Stimulated activated memory B cell treated with anti-CD40 and anti-IgM and Interleukin-4, amounts not matched to agents 10 μg/mL and 1 μg/mL and 100 μg/mL, for 72 hours (primary cell): Measurements from ENCODE around the gene NCKAP5.
"Not testable (repeated sequence)": the region's sequence is repeated elsewhere in the genome, so short reads cannot be mapped to it uniquely, and the experiment has no call there.

Experiments used
- ATAC-seq: fragments of 150-1000 bp; cut with Tn5 transposase; 2 replicates; pipeline ENCODE4 v1.10.0; 2021
- H3K27ac Mint-ChIP-seq: one replicate; pipeline ENCODE4 v1.8.0; 2022; ENCODE audit warnings: mild to moderate bottlenecking, mixed read lengths
- H3K27me3 Mint-ChIP-seq: one replicate; pipeline ENCODE4 v1.8.0; 2022; ENCODE audit warnings: mixed read lengths
- H3K36me3 Mint-ChIP-seq: one replicate; pipeline ENCODE4 v1.8.0; 2022; ENCODE audit warnings: mixed read lengths
- H3K4me1 Mint-ChIP-seq: one replicate; pipeline ENCODE4 v1.8.0; 2022; ENCODE audit warnings: mixed read lengths
- H3K4me3 Mint-ChIP-seq: one replicate; pipeline ENCODE4 v1.8.0; 2022; ENCODE audit warnings: mild to moderate bottlenecking, moderate library complexity, mixed read lengths
- H3K9me3 Mint-ChIP-seq: one replicate; pipeline ENCODE4 v1.8.0; 2022; ENCODE audit warnings: mixed read lengths

Gene NCKAP5

DNA sequence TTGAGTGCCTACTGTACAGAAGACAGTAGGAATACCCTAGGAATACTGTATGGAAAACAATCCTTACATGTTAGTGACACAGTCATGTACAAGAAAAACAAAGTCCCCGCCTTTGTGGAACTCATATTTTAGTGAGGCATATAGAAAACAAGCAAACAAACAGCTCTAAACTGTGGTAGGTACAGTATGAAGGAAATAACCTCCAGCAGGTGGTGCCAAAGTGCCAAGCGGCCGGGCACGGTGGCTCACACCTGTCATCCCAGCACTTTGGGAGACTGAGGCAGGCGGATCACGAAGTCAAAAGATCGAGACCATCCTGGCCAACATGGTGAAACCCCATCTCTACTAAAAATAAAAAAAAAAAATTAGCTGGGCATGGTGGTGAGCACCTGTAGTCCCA, 48.6 kb downstream of the NCKAP5 start:
- not testable (repeated sequence) for H3K4me1 Mint-ChIP-seq, H3K4me3 Mint-ChIP-seq, H3K36me3 Mint-ChIP-seq, H3K9me3 Mint-ChIP-seq, H3K27ac Mint-ChIP-seq, ATAC-seq, H3K27me3 Mint-ChIP-seq

DNA sequence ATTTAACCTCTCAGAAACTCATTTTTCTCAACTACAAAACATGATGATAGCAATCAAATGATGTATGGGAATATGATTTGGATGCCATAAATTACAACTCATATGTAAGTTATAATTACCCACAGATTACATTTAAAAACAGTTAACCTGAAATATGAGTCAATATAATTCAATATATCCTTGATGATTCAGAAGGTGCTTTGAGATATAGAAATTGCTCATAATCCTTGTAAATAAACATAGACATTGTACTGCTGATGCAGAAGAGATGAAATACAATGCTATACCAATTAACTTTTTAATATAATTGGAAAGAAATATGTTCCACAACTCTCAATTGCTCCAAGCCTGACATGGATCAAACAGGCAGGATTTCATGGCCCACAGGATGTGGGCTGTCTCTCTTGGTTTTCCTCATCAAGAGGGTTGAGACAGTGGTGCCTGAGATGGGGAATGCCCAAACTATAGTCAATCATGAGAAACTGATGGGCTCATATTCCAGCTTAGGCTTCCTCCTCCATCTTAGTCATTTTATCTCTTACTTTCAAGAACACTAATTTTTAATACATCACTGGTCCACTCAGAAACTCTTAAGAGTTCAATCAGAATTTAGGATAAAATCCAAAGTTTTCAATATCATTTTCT, 49.4 kb downstream of the NCKAP5 start:
- no peak for ATAC-seq
- Mint-ChIP-seq H3K36me3 (no peaks in the 10 kb centered on the region), H3K9me3 (no peaks in the 10 kb centered on the region), H3K27ac (no peak overlapping the region), H3K4me3 (no peak overlapping the region), H3K27me3 (no peaks in the 10 kb centered on the region), H3K4me1 (no peaks in the 10 kb centered on the region)

DNA sequence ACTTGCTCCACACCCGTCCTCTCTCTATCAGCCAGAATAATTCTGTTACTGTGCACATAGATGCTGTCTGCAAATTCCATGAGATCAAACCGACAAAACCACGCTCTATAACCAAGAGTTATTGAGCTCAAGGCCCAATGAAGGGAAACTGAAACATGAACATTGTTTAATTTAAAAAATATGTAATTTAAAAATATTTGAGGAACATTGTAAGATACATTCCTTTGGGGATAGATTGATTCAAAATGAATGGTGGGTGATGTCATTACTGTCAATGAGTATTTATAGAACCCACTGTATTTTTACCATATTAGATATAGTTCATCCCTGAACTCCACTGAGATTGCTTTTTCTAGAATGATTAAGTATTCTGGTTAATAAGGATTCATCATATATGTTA, 50.4 kb downstream of the NCKAP5 start:
- no peak overlapping the region for H3K27ac Mint-ChIP-seq
- H3K27me3 Mint-ChIP-seq, result no peaks in the 10 kb centered on the region
- H3K36me3 Mint-ChIP-seq, result no peaks in the 10 kb centered on the region
- no peak for ATAC-seq
- H3K4me3 Mint-ChIP-seq, result no peak overlapping the region
- no peaks in the 10 kb centered on the region for H3K9me3 Mint-ChIP-seq
- no peaks in the 10 kb centered on the region for H3K4me1 Mint-ChIP-seq

DNA sequence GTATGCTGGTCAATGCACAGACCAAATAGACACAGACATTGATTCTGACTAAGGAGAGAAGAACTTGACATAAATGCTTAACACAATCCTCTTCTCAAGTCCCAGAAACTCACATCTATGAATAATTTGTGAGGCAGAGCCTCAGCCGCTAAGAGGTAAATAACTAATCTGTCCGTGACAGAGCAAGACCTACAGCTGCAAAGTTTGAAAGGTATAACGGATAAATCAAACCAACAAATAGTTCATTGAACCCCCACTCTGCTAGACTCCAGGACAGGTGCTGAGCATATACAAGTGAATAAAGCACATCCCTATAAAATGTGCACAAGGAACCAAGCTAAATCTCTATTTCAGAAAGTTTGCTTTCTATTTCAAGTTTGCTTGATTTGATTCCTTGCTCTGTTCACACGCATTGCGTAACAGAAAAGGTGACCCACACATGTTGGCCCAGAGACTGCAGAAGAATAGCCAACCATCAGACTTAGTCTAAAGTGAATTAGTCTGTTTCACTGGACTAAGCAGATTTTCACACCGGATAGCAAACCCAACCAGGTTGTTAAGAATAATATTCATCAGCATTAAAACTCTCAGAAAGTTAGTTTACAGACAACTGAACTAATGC, 51.7 kb downstream of the NCKAP5 start:
- Mint-ChIP-seq H3K4me1 (no peaks in the 10 kb centered on the region), H3K9me3 (no peaks in the 10 kb centered on the region), H3K4me3 (no peak overlapping the region), H3K36me3 (no peaks in the 10 kb centered on the region), H3K27ac (no peak overlapping the region), H3K27me3 (no peaks in the 10 kb centered on the region)
- ATAC-seq, result no peak

DNA sequence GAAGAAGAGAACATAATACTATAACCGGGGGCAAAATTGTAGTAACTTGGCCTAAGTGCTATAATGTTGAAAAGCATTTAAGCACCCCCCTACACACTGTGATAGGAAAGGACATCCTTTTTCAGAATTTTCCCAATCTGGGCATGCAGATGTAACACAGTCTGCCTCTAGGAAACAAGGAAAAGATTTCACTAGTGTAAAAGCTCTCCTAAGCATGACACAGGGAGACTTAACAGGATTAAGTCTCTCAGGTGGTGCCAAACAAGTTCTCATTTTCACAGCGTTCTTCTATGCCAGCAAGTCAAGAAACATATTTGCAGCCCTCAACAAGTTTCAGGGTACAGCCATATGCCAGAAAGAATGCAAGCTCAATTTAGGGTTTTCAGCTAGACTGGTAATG, 53.0 kb downstream of the NCKAP5 start:
- Mint-ChIP-seq H3K27ac (no peak overlapping the region), H3K36me3 (no peaks in the 10 kb centered on the region), H3K27me3 (no peaks in the 10 kb centered on the region), H3K4me1 (no peaks in the 10 kb centered on the region), H3K4me3 (no peak overlapping the region), H3K9me3 (no peaks in the 10 kb centered on the region)
- no peak for ATAC-seq

DNA sequence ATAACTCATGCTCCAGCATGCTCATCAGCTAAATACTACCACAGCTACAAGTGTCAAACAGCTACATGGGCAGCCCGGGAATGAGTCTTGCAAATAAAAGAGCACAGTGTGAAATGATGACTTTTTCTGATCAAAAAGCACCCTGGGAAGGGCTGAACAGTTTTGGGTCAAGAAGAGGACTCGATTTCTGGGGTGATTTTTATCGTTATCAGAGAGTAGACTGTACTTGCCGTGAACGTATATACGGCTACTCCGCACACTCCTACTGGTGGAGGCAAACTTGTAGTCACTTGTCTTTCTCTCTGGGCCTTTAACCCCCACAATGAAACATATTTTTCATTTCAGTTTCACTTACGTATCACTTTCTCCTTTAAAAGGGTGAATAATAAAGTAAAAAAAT, 54.4 kb downstream of the NCKAP5 start:
- Mint-ChIP-seq H3K4me3 (no peak overlapping the region), H3K9me3 (no peaks in the 10 kb centered on the region), H3K27me3 (no peaks in the 10 kb centered on the region), H3K27ac (no peak overlapping the region), H3K36me3 (no peaks in the 10 kb centered on the region), H3K4me1 (no peaks in the 10 kb centered on the region)
- ATAC-seq, result no peak

DNA sequence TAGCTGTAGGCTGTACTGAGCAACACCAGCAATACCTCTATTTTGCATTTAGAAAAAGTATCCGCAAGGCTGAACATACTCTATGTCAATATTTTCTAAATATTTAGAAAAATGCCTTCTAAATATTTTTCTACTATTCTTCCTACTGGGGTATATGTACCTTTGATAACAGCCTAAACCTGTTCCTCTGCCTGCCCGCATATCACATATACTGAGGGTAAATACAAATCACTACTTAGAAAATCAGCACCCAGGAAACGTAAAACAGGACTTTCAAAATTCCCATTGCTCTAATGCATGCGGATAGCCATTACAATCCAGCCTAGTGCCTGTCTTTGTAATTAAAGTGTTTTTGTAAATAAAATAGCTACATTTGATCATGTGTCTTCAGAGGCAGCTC, 56.1 kb downstream of the NCKAP5 start:
- H3K27me3 Mint-ChIP-seq, result no peaks in the 10 kb centered on the region
- no peaks in the 10 kb centered on the region for H3K4me1 Mint-ChIP-seq
- ATAC-seq, result no peak
- H3K36me3 Mint-ChIP-seq, result no peaks in the 10 kb centered on the region
- H3K9me3 Mint-ChIP-seq, result no peaks in the 10 kb centered on the region
- no peak overlapping the region for H3K27ac Mint-ChIP-seq
- H3K4me3 Mint-ChIP-seq, result no peak overlapping the region

DNA sequence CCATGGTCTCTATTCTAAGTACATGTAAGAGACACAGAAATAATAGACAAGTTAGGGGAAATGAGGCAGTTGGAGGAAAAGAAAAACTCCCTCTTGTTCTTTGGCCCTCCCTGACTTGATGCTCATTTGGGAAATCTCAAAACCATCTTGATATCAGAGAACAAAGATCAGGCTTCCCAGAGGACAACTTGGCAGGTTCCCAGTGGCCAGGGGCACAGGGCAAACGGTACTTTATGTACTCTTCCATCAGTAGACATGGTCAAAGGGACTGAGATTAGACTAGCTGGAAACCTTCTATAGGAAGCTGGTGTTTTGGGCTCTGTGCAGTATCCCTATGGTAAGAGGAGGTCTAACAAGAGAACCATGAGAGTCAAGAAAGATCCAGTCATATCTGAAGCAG, 56.6 kb downstream of the NCKAP5 start:
- Mint-ChIP-seq H3K4me3 (no peak overlapping the region), H3K9me3 (no peaks in the 10 kb centered on the region), H3K4me1 (no peaks in the 10 kb centered on the region), H3K36me3 (no peaks in the 10 kb centered on the region), H3K27ac (no peak overlapping the region), H3K27me3 (no peaks in the 10 kb centered on the region)
- ATAC-seq, result no peak

DNA sequence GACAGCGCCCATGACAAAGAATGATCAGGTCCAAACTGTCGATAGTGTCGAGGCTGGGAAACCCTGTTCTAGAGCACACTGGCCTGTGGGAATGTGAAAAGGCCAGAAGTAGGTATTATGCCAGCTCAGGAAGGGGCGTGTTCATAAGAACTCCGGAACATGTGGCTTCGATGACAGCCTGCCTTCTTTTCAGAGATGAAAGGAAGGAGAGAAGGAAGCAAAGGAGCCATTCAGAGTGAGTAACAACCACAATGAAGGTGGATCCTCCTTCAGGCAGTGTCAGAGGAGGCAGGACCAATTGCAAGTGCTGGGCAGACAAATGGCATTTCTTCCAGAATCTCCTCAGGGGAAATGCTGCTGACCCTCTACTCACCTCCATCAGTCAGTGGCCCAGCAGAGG, 58.5 kb downstream of the NCKAP5 start:
- no peaks in the 10 kb centered on the region for H3K27me3 Mint-ChIP-seq
- no peak overlapping the region for H3K4me3 Mint-ChIP-seq
- no peaks in the 10 kb centered on the region for H3K36me3 Mint-ChIP-seq
- no peaks in the 10 kb centered on the region for H3K9me3 Mint-ChIP-seq
- H3K4me1 Mint-ChIP-seq, result no peaks in the 10 kb centered on the region
- no peak overlapping the region for H3K27ac Mint-ChIP-seq
- no peak for ATAC-seq

DNA sequence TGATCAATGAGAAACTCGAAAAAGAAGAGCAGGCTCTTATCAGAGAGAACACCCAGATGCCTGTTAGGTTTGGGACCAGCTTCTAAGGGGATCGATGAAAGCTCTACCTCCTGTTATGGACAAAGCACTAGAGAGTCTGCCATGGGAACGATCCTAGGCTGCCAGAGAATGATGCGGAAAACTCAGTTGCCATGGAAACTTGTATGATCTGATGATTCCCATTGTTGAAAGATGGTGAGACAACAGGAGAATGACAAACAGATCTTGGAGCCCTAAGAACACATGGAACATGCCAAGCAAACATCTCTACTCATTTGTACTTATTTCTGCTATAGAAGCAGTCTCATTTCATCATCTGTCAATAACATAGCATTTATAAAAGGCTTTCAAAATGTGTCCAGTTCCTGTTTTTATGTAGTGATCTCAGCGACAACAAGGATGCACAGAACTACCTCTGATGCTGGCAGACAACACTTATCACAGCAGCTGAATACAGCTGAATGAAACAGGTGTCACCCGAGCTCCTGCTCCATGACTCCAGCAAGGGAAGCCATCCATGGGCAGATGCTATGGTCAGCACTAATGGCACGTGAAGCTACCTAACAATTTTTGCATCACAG, 59.6 kb downstream of the NCKAP5 start:
- H3K4me1 Mint-ChIP-seq, result no peaks in the 10 kb centered on the region
- H3K36me3 Mint-ChIP-seq, result no peaks in the 10 kb centered on the region
- H3K4me3 Mint-ChIP-seq, result no peak overlapping the region
- H3K9me3 Mint-ChIP-seq, result no peaks in the 10 kb centered on the region
- ATAC-seq, result no peak
- no peaks in the 10 kb centered on the region for H3K27me3 Mint-ChIP-seq
- H3K27ac Mint-ChIP-seq, result no peak overlapping the region

DNA sequence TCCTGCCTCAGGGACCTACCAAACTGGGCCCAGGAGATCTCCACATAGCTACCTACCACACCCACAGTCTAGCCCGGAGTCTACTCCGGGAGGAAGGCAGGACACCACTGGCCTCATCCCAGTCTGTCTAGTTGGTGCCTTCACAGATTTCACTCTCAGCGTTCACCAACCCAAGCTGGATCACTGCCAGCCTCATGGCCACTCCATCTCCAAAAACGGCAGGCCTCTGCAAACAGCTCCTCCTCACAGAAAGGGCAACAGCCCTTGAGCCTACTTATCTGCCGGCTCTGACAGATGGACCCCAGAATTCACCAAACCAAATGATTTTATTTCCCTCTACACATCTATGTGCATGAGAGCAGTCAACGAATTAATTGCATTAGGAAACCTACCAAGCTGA, 61.3 kb downstream of the NCKAP5 start:
- H3K4me3 Mint-ChIP-seq, result no peak overlapping the region
- H3K4me1 Mint-ChIP-seq, result no peaks in the 10 kb centered on the region
- no peaks in the 10 kb centered on the region for H3K36me3 Mint-ChIP-seq
- no peak for ATAC-seq
- no peak overlapping the region for H3K27ac Mint-ChIP-seq
- H3K9me3 Mint-ChIP-seq, result no peaks in the 10 kb centered on the region
- no peaks in the 10 kb centered on the region for H3K27me3 Mint-ChIP-seq

DNA sequence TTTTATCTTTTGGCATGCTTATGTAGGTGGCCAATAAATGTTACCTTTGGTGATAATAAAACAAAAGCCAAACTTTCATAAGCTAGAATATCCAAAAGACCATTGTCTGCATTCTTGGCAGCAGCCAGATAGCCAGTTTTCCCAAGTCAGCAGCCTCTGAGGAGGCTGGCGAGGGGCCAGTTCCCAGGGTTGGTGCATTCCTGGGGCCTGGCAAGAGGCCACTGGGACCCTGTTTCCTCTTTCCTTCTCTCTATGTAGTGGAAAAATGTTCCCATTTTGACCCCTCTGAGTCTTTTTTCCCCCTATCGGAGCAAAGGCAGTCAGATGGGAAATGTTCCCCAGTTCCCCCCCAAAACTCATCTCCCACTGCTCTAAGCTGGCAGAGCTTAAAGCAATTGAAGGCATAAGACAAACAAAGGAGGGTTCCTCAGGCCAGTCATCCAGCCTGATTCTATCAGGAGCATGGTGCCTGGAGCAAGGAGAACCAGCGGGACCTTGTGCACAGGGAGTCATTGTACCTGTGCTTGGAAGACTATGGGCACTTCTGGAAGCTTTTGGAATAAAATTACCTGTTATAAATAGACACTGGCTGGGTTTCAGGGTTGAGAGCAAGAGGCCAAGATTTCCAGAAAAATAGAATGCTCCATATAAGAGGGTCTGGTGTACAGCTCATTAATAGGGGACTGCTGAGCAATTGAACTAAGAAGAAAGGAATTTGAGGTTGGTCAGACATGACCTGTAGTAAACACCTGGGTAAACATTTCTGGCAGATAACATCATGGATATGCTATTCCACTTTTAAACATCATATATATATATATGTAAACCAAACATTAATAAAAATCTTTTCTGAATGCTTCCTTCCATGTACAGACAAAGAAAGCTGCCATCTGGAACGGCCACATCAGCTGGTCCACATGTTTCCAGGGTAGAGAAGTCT, 63.4 kb downstream of the NCKAP5 start:
- H3K4me1 Mint-ChIP-seq, result no peaks in the 10 kb centered on the region
- H3K27me3 Mint-ChIP-seq, result no peaks in the 10 kb centered on the region
- ATAC-seq, result no peak
- H3K36me3 Mint-ChIP-seq, result no peaks in the 10 kb centered on the region
- no peak overlapping the region for H3K4me3 Mint-ChIP-seq
- no peak overlapping the region for H3K27ac Mint-ChIP-seq
- H3K9me3 Mint-ChIP-seq, result no peaks in the 10 kb centered on the region

DNA sequence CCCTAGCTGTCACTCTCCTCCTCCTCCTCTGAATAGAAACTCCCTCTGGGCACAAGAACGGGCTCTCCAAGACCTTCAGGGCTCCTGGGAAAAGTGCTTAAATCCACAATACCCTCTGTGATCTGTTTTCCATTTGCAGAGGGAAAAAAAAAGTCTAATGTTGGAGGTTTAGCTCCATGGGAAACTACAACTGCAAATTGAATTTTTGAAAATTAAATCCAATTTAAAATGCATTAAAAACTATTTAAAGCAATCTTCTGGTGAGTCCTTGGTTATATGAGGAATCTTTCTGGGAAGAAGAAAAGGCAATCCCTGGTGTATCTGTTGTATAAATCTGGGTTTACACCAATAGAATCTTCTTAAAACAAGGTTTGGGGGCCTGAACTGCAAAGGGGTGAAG, 64.3 kb downstream of the NCKAP5 start:
- ATAC-seq, result no peak
- Mint-ChIP-seq H3K27me3 (no peaks in the 10 kb centered on the region), H3K9me3 (no peaks in the 10 kb centered on the region), H3K27ac (no peak overlapping the region), H3K4me3 (no peak overlapping the region), H3K4me1 (no peaks in the 10 kb centered on the region), H3K36me3 (no peaks in the 10 kb centered on the region)

DNA sequence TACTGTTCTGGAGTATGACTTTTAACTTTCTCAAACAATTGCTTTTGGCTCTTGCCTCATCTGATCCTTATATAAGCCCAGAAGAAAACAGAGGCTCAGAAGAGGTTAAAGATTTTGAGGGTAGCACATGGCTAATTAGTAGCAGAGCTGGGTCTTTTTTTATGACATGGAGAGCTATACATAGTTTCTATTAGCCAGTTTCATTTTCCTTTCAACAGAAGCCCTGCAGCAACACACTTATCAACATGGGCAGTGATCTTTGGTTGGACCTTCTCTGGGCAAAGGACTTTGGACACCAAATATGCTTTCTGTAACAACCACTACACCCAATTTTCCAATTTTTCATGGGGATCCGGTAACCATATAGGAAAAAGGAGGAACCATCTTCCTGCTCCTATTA, 64.9 kb downstream of the NCKAP5 start:
- Mint-ChIP-seq H3K36me3 (no peaks in the 10 kb centered on the region), H3K4me3 (no peak overlapping the region)

DNA sequence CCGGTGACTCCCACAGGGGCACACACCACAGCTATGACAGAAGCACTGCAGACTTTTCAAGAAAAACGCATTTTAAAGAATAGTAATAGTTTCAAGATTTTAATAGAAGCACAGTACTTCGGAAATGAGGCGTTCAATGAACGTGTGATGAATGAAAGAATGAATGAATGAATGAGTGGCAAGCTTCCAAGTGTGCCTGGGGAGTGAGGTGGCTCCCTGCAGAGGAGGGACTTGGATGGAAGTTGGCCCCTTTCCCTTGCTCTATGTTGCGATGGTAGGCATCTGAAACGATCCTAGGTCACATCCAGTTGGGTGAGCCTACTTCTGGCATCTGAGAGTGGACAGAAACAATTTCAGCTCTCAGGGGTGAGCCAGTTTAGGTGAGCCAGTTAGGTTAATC, 65.6 kb downstream of the NCKAP5 start:
- Mint-ChIP-seq H3K36me3 (no peaks in the 10 kb centered on the region), H3K4me1 (no peaks in the 10 kb centered on the region), H3K9me3 (peaks cover 3% of the 10 kb centered on the region), H3K27ac (no peak overlapping the region), H3K4me3 (no peak overlapping the region), H3K27me3 (peaks cover 9% of the 10 kb centered on the region)
- no peak for ATAC-seq

More for the DNA sequence above, 64.9 kb downstream of the NCKAP5 start:
- Mint-ChIP-seq H3K4me1 (no peaks in the 10 kb centered on the region), H3K27me3 (peaks cover 3% of the 10 kb centered on the region), H3K27ac (no peak overlapping the region), H3K9me3 (no peaks in the 10 kb centered on the region)
- ATAC-seq, result no peak
